Tongue (tissue), 1 donor: Measurements from ENCODE around the gene PCDHA3. TPM values are rescaled to one million over a fixed set of nuclear protein-coding genes. Genes with fewer than 3 reads are reported as not detected.

Source experiments
- total RNA-seq: library from RNA; depleted of rRNA; stranded (reverse); fragments of >200 nt; gene quantifications from one replicate; pipeline ENCODE4 v1.2.3, GENCODE V29; 2014

Gene PCDHA3
- total RNA-seq, 1 donor from 2014 or later: 0.10 TPM

Other genes with a start within 250 kb of the PCDHA3 start
- 18.9 TPM for gene SRA1, start 243.6 kb upstream of the PCDHA3 start, total RNA-seq
- gene APBB3, start 236.5 kb upstream of the PCDHA3 start, total RNA-seq: 32.6 TPM
- 9.7 TPM for gene SLC35A4, start 236.2 kb upstream of the PCDHA3 start, total RNA-seq
- gene CD14, start 167.9 kb upstream of the PCDHA3 start, total RNA-seq: 15.7 TPM
- 17.8 TPM for gene TMCO6, start 161.6 kb upstream of the PCDHA3 start, total RNA-seq
- 27.7 TPM for gene NDUFA2, start 153.4 kb upstream of the PCDHA3 start, total RNA-seq
- 93.7 TPM for gene IK, start 153.2 kb upstream of the PCDHA3 start, total RNA-seq
- 16.9 TPM for gene WDR55, start 136.2 kb upstream of the PCDHA3 start, total RNA-seq
- gene DND1, start 127.5 kb upstream of the PCDHA3 start, total RNA-seq: not detected
- gene HARS1, start 109.7 kb upstream of the PCDHA3 start, total RNA-seq: 42.1 TPM
- 24.8 TPM for gene HARS2, start 109.6 kb upstream of the PCDHA3 start, total RNA-seq
- 27.5 TPM for gene ZMAT2, start 100.6 kb upstream of the PCDHA3 start, total RNA-seq
- gene PCDHA1, start 14.9 kb upstream of the PCDHA3 start, total RNA-seq: not detected
- gene PCDHA2, start 6.2 kb upstream of the PCDHA3 start, total RNA-seq: 0.72 TPM
- 1.4 TPM for gene PCDHA4, start 6.0 kb downstream of the PCDHA3 start, total RNA-seq
- 0.41 TPM for gene PCDHA5, start 20.6 kb downstream of the PCDHA3 start, total RNA-seq
- gene PCDHA6, start 26.9 kb downstream of the PCDHA3 start, total RNA-seq: 0.82 TPM
- gene PCDHA7, start 33.2 kb downstream of the PCDHA3 start, total RNA-seq: 0.21 TPM
- not detected for gene PCDHA8, start 40.1 kb downstream of the PCDHA3 start, total RNA-seq
- 0.10 TPM for gene PCDHA9, start 47.3 kb downstream of the PCDHA3 start, total RNA-seq
- 0.21 TPM for gene PCDHA10, start 54.8 kb downstream of the PCDHA3 start, total RNA-seq
- 0.51 TPM for gene PCDHA11, start 67.9 kb downstream of the PCDHA3 start, total RNA-seq
- gene PCDHA12, start 74.3 kb downstream of the PCDHA3 start, total RNA-seq: 0.10 TPM
- 0.31 TPM for gene PCDHA13, start 81.1 kb downstream of the PCDHA3 start, total RNA-seq
- gene PCDHAC1, start 125.2 kb downstream of the PCDHA3 start, total RNA-seq: 0.41 TPM
- gene PCDHAC2, start 165.4 kb downstream of the PCDHA3 start, total RNA-seq: 4.6 TPM